ENCODE results near the gene FAM216B. TPM values are rescaled to one million over a fixed set of nuclear protein-coding genes. Genes with fewer than 3 reads are reported as not detected.

Gene FAM216B
- total and polyA plus RNA-seq, 2 of the 13 experiments (the other 11 are each of a cell fraction or from before 2014, with no cell fraction given), result not detected

DNA sequence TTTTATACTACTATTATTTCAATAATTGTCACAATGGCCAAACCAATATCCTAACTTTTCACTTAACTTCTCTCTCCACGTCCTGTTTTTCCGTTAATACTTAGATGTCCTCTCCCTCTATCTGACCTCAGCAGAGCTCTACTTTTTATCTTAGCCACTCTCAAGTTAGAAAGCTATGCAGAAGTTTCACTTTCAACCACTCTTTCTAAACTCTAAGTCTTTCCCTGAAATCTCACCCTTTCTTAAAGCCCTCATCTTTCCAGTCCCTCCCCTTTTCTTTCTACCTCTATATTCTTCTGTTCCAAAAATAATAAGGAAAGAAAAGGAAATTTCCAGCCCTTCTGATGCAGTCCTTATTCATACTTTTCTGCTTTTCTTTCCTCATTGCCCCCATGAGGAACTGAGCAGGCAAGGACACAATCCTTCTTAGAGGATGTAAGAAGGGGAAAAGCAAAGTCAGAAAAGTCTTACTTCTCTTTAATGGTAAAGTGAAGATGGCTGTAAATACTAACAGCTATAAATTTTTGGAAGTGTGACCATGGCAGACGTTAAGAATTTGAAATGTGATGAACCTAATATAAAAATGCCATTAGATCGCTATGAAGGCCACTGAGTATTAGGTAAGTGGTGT lies 23.0 kb downstream of the FAM216B start:
- Histone ChIP-seq H2AFZ (ENCODE audit: low read length) (no peak overlapping the region), H3K4me2 (ENCODE audit: low read depth, low read length) (no peak overlapping the region), H4K20me1 (ENCODE audit: insufficient read depth, low read length) (no peaks in the 10 kb centered on the region), H3K27ac (ENCODE audit: extremely low read length, insufficient read depth, low read length) (no peak overlapping the region), H3K4me3 (replicated peaks in 1 of 3; ENCODE audit: insufficient read depth in 1 of 3, low read depth in 2 of 3, low read length in 3 of 3) (no peak overlapping the region), H3K36me3 (replicated peaks in 1 of 2; ENCODE audit: control insufficient read depth in 1 of 2, insufficient read depth in 2 of 2, low read length in 2 of 2) (no peaks in the 10 kb centered on the region), H3K4me1 (ENCODE audit: insufficient read depth, low read length) (no peaks in the 10 kb centered on the region), H3K9ac (ENCODE audit: insufficient read depth, low read depth, low read length) (no peak overlapping the region), H3K9me3 (ENCODE audit: low read length) (no peaks in the 10 kb centered on the region), H3K27me3 (ENCODE audit: control insufficient read depth in 1 of 2, insufficient read depth in 2 of 2, low read length in 2 of 2) (no peaks in the 10 kb centered on the region; a peak in 1 of 5 replicates), H3K79me2 (ENCODE audit: insufficient read depth, low read length) (no peaks in the 10 kb centered on the region)
- intact Hi-C loops (cut with micrococcal nuclease; ENCODE audit: unreplicated experiment), result no loop called here
- in situ Hi-C loops (cut with HindIII; ENCODE audit: extremely low pct_ligation_motif_present, low pct_unique_long_range_greater_than_20kb), result no loop called here
- ChIA-PET CTCF (ENCODE audit: low intra/inter-chr PET ratio, low total read pairs) (no interaction called here), POLR2A (no interaction called here)
- BruUV-seq (replicated peaks), result no TSS peak
- DNase-seq (ENCODE audit: low spot score), result no peak
- FAIRE-seq, result no peak
- 0% methylated on average over 4 of the region's 4 CpGs for WGBS (ENCODE audit: low lambda C conversion rate)
- TF ChIP-seq ZNF776 (CRISPR knock-in tag; IDR thresholded peaks at IDR 0.05), result no peak
- TF ChIP-seq WIZ (CRISPR knock-in tag; IDR thresholded peaks at IDR 0.05), result no peak
- TF ChIP-seq RFX1 (IDR thresholded peaks at IDR 0.05), result no peak
- no peak for TF ChIP-seq SKI (IDR thresholded peaks at IDR 0.05; ENCODE audit: partially characterized antibody)
- TF ChIP-seq, protein P1, sequence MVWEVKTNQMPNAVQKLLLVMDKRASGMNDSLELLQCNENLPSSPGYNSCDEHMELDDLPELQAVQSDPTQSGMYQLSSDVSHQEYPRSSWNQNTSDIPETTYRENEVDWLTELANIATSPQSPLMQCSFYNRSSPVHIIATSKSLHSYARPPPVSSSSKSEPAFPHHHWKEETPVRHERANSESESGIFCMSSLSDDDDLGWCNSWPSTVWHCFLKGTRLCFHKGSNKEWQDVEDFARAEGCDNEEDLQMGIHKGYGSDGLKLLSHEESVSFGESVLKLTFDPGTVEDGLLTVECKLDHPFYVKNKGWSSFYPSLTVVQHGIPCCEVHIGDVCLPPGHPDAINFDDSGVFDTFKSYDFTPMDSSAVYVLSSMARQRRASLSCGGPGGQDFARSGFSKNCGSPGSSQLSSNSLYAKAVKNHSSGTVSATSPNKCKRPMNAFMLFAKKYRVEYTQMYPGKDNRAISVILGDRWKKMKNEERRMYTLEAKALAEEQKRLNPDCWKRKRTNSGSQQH (CRISPR knock-in tag; IDR thresholded peaks at IDR 0.05; ENCODE audit: low read depth), result no peak
- TF ChIP-seq, protein P2, sequence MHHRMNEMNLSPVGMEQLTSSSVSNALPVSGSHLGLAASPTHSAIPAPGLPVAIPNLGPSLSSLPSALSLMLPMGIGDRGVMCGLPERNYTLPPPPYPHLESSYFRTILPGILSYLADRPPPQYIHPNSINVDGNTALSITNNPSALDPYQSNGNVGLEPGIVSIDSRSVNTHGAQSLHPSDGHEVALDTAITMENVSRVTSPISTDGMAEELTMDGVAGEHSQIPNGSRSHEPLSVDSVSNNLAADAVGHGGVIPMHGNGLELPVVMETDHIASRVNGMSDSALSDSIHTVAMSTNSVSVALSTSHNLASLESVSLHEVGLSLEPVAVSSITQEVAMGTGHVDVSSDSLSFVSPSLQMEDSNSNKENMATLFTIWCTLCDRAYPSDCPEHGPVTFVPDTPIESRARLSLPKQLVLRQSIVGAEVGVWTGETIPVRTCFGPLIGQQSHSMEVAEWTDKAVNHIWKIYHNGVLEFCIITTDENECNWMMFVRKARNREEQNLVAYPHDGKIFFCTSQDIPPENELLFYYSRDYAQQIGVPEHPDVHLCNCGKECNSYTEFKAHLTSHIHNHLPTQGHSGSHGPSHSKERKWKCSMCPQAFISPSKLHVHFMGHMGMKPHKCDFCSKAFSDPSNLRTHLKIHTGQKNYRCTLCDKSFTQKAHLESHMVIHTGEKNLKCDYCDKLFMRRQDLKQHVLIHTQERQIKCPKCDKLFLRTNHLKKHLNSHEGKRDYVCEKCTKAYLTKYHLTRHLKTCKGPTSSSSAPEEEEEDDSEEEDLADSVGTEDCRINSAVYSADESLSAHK (CRISPR knock-in tag; IDR thresholded peaks at IDR 0.05; ENCODE audit: borderline replicate concordance), result no peak
- no peak for TF ChIP-seq ZNF296 (CRISPR knock-in tag; conservative IDR thresholded peaks at IDR 0.05)
- TF ChIP-seq, protein P3, sequence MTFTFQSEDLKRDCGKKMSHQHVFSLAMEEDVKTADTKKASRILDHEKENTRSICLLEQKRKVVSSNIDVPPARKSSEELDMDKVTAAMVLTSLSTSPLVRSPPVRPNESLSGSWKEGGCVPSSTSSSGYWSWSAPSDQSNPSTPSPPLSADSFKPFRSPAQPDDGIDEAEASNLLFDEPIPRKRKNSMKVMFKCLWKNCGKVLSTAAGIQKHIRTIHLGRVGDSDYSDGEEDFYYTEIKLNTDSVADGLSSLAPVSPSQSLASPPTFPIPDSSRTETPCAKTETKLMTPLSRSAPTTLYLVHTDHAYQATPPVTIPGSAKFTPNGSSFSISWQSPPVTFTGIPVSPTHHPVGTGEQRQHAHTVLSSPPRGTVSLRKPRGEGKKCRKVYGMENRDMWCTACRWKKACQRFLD (CRISPR knock-in tag; IDR thresholded peaks at IDR 0.05; ENCODE audit: borderline replicate concordance), result no peak
- no peak for TF ChIP-seq ZNF484 (CRISPR knock-in tag; IDR thresholded peaks at IDR 0.05; ENCODE audit: borderline replicate concordance, low read depth)
- TF ChIP-seq RBAK (CRISPR knock-in tag; IDR thresholded peaks at IDR 0.05), result no peak
- TF ChIP-seq PHF20 (CRISPR knock-in tag; IDR thresholded peaks at IDR 0.05), result no peak
- no peak for TF ChIP-seq HOXA9 (CRISPR knock-in tag; IDR thresholded peaks at IDR 0.05; ENCODE audit: borderline replicate concordance)
- TF ChIP-seq, protein P4, sequence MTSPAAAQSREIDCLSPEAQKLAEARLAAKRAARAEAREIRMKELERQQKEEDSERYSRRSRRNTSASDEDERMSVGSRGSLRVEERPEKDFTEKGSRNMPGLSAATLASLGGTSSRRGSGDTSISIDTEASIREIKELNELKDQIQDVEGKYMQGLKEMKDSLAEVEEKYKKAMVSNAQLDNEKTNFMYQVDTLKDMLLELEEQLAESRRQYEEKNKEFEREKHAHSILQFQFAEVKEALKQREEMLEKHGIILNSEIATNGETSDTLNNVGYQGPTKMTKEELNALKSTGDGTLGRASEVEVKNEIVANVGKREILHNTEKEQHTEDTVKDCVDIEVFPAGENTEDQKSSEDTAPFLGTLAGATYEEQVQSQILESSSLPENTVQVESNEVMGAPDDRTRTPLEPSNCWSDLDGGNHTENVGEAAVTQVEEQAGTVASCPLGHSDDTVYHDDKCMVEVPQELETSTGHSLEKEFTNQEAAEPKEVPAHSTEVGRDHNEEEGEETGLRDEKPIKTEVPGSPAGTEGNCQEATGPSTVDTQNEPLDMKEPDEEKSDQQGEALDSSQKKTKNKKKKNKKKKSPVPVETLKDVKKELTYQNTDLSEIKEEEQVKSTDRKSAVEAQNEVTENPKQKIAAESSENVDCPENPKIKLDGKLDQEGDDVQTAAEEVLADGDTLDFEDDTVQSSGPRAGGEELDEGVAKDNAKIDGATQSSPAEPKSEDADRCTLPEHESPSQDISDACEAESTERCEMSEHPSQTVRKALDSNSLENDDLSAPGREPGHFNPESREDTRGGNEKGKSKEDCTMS (CRISPR knock-in tag; conservative IDR thresholded peaks at IDR 0.05), result no peak
- ATAC-seq, result no peak

Measured in HepG2 (cell line).